ENCODE results near the gene PDE7B.

The PDE7B gene

DNA sequence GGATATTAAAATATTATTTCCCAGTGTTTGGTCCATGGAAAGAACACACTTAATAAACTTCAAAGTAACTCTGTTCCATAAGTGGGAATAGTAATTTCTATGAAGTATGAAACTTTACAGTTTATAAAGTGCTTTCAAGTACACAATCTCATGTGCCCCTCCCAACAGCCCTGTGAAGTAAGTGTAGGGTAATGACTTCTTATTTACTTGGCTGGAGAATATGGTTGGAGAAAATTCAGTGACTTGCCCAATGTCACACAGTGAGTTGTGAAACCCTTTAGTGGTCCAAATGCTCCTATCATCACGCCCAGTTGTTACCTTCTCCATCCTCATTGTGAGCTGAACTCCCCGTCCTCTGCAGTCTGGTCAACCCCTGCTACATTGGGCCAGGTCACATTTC is 141.2 kb downstream of the PDE7B start:
- H3K4me3 ChIP-seq (ENCODE audit: low read depth, low read length) = no peak overlapping the region
- TF ChIP-seq, protein P1, sequence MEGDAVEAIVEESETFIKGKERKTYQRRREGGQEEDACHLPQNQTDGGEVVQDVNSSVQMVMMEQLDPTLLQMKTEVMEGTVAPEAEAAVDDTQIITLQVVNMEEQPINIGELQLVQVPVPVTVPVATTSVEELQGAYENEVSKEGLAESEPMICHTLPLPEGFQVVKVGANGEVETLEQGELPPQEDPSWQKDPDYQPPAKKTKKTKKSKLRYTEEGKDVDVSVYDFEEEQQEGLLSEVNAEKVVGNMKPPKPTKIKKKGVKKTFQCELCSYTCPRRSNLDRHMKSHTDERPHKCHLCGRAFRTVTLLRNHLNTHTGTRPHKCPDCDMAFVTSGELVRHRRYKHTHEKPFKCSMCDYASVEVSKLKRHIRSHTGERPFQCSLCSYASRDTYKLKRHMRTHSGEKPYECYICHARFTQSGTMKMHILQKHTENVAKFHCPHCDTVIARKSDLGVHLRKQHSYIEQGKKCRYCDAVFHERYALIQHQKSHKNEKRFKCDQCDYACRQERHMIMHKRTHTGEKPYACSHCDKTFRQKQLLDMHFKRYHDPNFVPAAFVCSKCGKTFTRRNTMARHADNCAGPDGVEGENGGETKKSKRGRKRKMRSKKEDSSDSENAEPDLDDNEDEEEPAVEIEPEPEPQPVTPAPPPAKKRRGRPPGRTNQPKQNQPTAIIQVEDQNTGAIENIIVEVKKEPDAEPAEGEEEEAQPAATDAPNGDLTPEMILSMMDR (IDR thresholded peaks at IDR 0.05; ENCODE audit: low read depth, low read length) = no peak

DNA sequence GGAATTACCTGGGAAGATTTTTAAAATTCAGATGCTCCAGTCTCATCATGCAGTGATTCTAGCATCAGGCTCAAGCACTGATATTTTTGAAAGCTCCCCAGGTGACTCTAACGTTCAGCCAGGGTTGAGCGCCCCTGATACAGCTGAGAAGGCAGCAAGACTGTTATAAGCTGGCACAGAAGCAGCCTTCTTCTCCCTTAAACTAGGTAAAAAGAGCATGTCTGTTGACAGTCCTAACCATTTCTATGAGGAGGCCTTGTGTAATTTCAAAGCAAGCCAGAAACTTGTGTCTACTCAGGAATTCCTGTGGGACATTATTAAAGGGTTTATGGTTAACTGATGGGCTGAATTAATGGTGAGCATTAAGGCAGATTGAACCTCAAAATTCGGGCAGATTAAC is 141.9 kb downstream of the PDE7B start:
- no peak overlapping the region for H3K4me3 ChIP-seq (ENCODE audit: low read depth, low read length)
- TF ChIP-seq, protein P1 (IDR thresholded peaks at IDR 0.05; ENCODE audit: low read depth, low read length) = no peak

DNA sequence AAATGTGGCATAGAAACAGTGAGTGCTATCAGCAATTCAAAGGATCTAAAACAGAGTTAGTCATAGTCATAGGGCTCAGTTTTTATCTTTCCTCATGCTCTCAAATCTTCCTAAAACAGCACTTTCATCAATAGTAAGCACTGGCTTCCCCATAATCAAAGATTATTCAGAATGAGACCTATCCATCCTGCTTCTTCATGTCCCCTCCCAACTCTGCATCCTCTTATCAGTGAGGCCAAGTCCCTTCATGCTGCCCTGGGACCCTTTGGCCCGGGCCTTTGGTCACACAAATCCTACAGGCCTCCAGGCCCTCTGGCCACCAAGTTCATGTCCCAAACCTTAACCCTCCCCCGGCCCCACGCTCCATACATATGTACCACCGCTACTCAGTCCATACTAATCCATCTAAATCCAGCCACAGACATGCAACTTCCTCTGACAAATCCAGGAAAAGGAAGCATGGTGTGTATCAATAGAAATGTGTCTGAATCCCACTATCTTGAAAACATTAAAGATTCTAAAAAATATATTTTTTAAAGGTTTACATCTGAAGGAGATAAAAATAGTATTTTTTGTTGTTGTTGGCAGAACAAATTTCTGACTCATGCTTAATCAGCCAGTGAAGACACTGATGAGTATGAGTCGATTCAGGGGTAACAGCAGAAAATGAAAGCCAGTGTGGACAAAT is 143.5 kb downstream of the PDE7B start:
- TF ChIP-seq, protein P1 (IDR thresholded peaks at IDR 0.05; ENCODE audit: low read depth, low read length) = no peak
- H3K4me3 ChIP-seq (ENCODE audit: low read depth, low read length) = peak overlapping the region; percentile 23

DNA sequence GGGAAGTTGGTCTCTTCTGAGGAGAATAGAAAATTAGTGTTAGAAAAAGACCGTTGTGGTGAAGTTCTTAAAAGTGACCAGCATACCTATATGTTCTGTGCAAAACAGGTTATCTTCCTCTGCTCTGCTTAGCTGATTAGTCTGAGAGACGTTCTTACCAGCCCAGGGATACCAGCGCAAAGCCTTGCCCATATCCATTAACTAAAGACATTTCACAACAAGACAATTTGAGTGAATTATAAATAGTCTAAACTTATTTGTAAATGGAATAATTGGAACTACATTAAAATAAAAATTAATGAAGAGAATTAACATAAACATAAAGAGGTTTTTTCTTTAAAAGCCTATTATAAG is 144.0 kb downstream of the PDE7B start:
- H3K4me3 ChIP-seq (ENCODE audit: low read depth, low read length) = peak overlapping the region; percentile 23
- TF ChIP-seq, protein P1 (IDR thresholded peaks at IDR 0.05; ENCODE audit: low read depth, low read length) = no peak

DNA sequence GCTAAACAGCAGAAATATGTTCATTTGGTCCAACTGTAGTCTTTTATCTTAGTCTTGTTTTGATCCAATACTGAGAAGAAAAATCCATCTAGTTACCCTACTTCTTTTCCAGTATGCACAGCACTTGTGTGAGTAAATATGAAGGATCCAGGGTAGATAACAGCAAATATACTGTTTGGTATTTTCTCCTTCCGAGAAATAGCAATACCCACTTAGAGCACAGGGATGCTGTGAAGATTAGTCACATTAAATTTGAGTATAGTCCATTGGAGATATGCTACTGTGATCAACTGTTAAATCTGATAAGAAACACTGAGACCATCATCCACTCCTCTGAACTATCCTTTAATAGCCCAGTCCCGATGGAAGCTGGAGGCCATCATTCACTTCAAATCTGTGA is 145.2 kb downstream of the PDE7B start:
- TF ChIP-seq, protein P1 (IDR thresholded peaks at IDR 0.05; ENCODE audit: low read depth, low read length) = no peak
- H3K4me3 ChIP-seq (ENCODE audit: low read depth, low read length) = no peak overlapping the region

DNA sequence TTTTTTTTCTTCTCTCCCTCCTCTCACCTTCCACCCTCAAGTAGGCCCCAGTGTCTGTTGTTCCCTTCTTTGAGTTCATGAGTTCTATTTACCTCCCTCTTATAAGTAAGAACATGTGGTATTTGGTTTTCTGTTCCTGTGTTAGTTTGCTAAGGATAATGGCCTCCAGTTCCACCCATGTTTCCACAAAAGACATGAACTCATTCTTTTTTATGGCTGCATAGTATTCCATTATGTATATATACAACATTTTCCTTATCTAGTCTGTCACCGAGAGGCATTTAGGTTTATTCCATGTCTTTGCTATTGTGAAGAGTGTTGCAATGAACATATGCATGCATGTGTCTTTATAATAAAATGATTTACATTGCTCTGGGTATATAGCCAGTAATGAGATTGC is 147.9 kb downstream of the PDE7B start:
- no peak overlapping the region for H3K4me3 ChIP-seq (ENCODE audit: low read depth, low read length)
- TF ChIP-seq, protein P1 (IDR thresholded peaks at IDR 0.05; ENCODE audit: low read depth, low read length) = no peak

DNA sequence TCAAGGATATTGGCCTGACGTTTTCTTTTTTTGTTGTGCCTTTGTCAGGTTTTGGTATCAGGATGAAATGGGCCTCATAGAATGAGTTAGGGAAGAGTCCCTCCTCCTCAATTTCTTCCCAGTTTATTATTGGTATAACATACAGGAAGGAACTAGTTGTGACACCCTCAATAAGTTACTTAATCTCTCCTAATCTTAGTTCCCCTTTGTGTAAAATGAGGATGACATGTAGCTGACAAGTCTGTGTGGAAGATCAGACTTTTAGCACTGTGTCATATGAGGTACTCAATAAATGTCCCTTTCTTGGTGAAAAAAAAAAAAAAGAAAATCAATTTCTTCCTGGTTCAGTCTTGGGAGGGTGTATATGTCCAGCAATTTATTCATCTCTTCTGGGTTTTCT is 155.8 kb downstream of the PDE7B start:
- TF ChIP-seq, protein P1 (IDR thresholded peaks at IDR 0.05; ENCODE audit: low read depth, low read length) = no peak
- H3K4me3 ChIP-seq (ENCODE audit: low read depth, low read length) = no peak overlapping the region
